HUES6 (cell line): ENCODE measurements around the gene GNAQ.

Source experiments
- H3K27ac ChIP-seq: 2 replicates; pipeline ENCODE4 v1.7.0; 2013; ENCODE audit warnings: low read depth, mild to moderate bottlenecking, low read length, inconsistent platforms
- H3K27me3 ChIP-seq: 2 replicates; pipeline ENCODE4 v1.6.1; 2013; ENCODE audit warnings: low read length; ENCODE audit not compliant: control insufficient read depth, insufficient read depth
- H3K36me3 ChIP-seq: 2 replicates; pipeline ENCODE4 v1.6.1; 2013; ENCODE audit warnings: low read length; ENCODE audit not compliant: control insufficient read depth, insufficient read depth
- H3K4me1 ChIP-seq: 2 replicates; pipeline ENCODE4 v1.6.1; 2013; ENCODE audit warnings: low read length; ENCODE audit not compliant: control insufficient read depth, insufficient read depth
- H3K4me3 ChIP-seq: 2 replicates; pipeline ENCODE4 v1.5.1; 2013; ENCODE audit warnings: low read depth, low read length
- H3K9ac ChIP-seq: one replicate; pipeline ENCODE4 v1.6.1; 2013; ENCODE audit warnings: mild to moderate bottlenecking, low read length
- H3K9me3 ChIP-seq: 2 replicates; pipeline ENCODE4 v1.6.1; 2013; ENCODE audit warnings: low read depth, low read length; ENCODE audit not compliant: control insufficient read depth, insufficient read depth

Gene GNAQ

GRCh38 chr9:77830618-77831285 lies 200.9 kb downstream of the GNAQ start:
- Histone ChIP-seq H3K9me3 (no peaks in the 10 kb centered on the region), H3K27me3 (no peaks in the 10 kb centered on the region), H3K4me1 (no peaks in the 10 kb centered on the region), H3K36me3 (no peaks in the 10 kb centered on the region), H3K9ac (no peak overlapping the region), H3K27ac (no peak overlapping the region), H3K4me3 (no peak overlapping the region)

DNA sequence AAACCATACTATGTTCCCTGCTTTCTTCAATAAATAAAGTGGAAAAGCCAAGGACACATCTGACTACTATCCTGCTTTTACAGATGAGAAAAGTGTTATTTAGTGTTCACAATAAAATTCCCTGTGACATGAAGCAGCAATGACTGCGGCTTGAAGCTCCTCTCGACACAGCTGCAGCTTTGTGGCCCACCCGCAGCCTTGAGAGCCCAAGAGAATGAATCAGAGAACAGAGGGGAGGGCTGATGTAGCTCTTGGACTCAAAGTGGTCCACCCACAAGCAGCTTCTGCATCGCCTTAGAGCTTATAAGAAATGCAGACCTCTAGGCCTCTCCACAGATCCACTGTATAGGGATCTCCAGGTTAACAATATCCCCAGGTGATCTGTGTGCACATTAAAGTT lies 202.2 kb downstream of the GNAQ start:
- no peak overlapping the region for H3K27ac ChIP-seq
- no peak overlapping the region for H3K9ac ChIP-seq
- H3K27me3 ChIP-seq: no peaks in the 10 kb centered on the region
- H3K4me3 ChIP-seq: no peak overlapping the region
- no peaks in the 10 kb centered on the region for H3K36me3 ChIP-seq
- no peaks in the 10 kb centered on the region for H3K4me1 ChIP-seq
- no peaks in the 10 kb centered on the region for H3K9me3 ChIP-seq

DNA sequence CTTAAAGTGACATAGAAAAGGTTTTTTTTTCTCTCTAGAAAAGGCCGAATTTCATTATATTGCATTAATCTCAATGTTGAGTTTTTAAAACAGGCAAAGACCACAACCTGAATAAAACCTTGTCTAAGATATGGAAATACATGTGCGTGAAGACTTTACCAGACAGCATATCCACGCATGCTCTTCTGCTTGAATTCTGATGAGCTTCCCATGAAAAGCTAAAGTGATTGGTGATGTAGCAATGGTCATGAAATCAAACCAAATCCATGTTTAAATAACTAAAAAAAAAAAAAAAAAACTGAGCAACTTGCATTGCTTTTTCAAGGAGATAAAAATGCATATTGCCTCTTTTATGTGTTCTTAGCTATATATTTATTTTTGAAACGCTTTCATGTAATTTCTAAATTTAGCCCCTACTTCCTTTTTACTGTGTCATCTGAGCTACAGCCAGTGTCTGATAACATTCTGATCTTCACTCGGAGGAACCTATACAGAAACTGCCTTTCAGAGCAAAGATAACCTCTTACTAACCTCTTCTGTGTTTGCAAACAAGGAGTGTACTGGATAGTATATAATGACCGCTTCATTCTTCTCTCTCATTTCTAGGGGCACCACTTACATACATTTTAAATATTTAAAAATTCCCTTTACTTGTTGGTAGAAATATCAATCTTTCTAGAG lies 204.4 kb downstream of the GNAQ start:
- no peak overlapping the region for H3K27ac ChIP-seq
- H3K9ac ChIP-seq: no peak overlapping the region
- no peaks in the 10 kb centered on the region for H3K9me3 ChIP-seq
- no peaks in the 10 kb centered on the region for H3K36me3 ChIP-seq
- H3K4me3 ChIP-seq: no peak overlapping the region
- H3K27me3 ChIP-seq: no peaks in the 10 kb centered on the region
- no peaks in the 10 kb centered on the region for H3K4me1 ChIP-seq

DNA sequence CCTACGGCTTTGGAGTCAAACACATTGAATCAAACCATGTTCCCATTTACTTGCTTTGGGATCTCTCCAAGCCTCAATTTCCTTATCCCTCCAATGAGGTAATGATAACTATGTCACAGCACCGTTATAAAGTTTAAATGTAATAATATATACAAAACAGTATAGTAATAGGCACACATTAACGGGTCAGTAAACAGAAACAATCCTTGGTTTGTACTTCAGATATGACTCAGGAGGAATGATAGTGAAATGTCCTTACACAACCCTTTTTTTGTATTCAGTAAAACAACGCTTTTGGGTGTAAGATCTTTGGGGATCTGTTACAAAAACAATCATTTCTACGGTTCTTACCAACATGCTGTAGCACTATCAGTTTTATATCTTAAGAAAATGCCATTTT lies 205.0 kb downstream of the GNAQ start:
- Histone ChIP-seq H3K27me3 (no peaks in the 10 kb centered on the region), H3K27ac (no peak overlapping the region), H3K4me1 (no peaks in the 10 kb centered on the region), H3K36me3 (no peaks in the 10 kb centered on the region), H3K4me3 (no peak overlapping the region), H3K9ac (no peak overlapping the region), H3K9me3 (no peaks in the 10 kb centered on the region)

DNA sequence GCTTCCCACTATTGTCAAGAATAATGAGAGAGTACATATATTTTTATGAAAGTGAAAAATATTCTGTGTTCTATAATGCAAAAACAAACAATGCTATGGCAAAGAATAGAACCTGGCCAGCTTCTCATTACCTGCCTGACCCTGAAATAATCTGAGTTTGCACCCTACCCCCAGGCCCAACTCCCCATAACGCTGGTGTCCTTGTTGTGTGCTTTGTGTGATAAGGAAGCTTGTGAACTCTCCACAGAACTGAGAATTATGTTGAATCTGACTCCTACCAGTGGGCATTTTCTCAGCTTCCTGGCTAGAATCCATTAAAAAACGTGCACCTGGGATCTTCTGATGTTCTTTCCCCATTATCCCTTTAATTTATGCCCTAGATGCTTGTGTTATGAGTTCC lies 205.5 kb downstream of the GNAQ start:
- no peak overlapping the region for H3K4me3 ChIP-seq
- no peaks in the 10 kb centered on the region for H3K27me3 ChIP-seq
- no peak overlapping the region for H3K27ac ChIP-seq
- H3K36me3 ChIP-seq: no peaks in the 10 kb centered on the region
- no peak overlapping the region for H3K9ac ChIP-seq
- no peaks in the 10 kb centered on the region for H3K4me1 ChIP-seq
- H3K9me3 ChIP-seq: no peaks in the 10 kb centered on the region

GRCh38 chr9:77825361-77825760 lies 206.2 kb downstream of the GNAQ start:
- H3K4me1 ChIP-seq: no peaks in the 10 kb centered on the region
- no peaks in the 10 kb centered on the region for H3K27me3 ChIP-seq

GRCh38 chr9:77820293-77820954 lies 211.2 kb downstream of the GNAQ start:
- H3K9ac ChIP-seq: no peak overlapping the region
- no peak overlapping the region for H3K27ac ChIP-seq

More at GRCh38 chr9:77825361-77825760, 206.2 kb downstream of the GNAQ start:
- H3K27ac ChIP-seq: no peak overlapping the region
- no peak overlapping the region for H3K9ac ChIP-seq
- H3K4me3 ChIP-seq: no peak overlapping the region
- H3K36me3 ChIP-seq: no peaks in the 10 kb centered on the region
- no peaks in the 10 kb centered on the region for H3K9me3 ChIP-seq

DNA sequence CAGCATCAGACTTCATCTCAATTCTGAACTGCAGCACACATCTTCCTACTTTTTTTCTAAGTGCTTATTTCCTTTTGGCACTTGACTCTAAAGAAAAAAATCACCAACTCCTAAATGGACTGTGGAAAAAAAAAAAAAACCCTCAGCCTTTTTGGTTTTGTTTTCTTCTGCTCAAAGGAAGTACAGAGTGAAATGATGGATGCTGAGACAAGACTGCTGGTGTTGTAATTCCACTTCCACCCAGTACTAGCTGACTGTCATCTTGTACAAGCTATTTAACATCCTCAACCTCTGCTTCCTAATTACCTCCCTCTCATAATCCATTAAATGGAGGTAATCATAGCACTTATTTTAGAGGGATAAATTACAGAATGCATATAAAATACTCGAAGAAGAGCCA lies 212.0 kb downstream of the GNAQ start:
- Histone ChIP-seq H3K27me3 (no peaks in the 10 kb centered on the region), H3K4me1 (no peaks in the 10 kb centered on the region; the same call in 1 of the 2 replicates), H3K36me3 (no peaks in the 10 kb centered on the region), H3K4me3 (no peak overlapping the region), H3K9me3 (no peaks in the 10 kb centered on the region), H3K9ac (no peak overlapping the region), H3K27ac (no peak overlapping the region)

More at GRCh38 chr9:77820293-77820954, 211.2 kb downstream of the GNAQ start:
- Histone ChIP-seq H3K9me3 (no peaks in the 10 kb centered on the region), H3K36me3 (no peaks in the 10 kb centered on the region), H3K27me3 (no peaks in the 10 kb centered on the region), H3K4me1 (no peaks in the 10 kb centered on the region; the same call in 1 of the 2 replicates), H3K4me3 (no peak overlapping the region)

DNA sequence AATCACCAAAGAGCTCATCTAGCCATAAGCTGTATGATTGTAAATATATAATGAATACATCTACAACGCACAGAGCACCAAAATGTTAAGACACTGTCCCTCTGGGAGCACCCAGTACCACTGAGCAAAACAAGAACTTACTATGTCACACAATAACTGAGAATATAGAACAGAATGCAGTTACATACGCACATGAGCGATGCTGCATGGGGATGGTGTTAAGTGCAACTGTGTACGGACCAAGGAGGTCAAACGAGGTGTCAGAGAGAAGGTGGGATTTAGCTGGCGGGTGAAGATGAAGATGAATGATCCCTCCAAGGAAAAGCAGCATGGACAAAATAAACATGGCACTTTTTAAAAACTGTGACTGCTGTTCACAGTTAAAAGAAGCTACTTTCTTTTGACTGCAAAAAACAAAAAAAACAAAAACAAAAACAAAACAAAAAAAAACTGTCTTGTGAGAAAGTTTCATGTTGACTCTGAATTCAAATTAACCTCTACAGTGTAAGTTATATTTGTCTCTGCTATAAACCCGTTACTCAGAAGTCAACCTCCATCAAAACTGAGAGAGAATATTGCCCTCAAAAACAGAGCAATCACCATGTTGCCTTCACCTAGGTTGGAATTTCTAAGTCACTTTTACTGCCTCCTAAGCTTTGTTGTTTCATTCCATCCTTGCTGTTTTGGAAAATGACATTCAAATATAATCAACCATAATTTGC lies 213.9 kb downstream of the GNAQ start:
- H3K9ac ChIP-seq: no peak overlapping the region
- no peaks in the 10 kb centered on the region; the same call in 1 of the 2 replicates for H3K4me1 ChIP-seq
- H3K27me3 ChIP-seq: no peaks in the 10 kb centered on the region
- no peak overlapping the region for H3K27ac ChIP-seq
- no peak overlapping the region for H3K4me3 ChIP-seq
- no peaks in the 10 kb centered on the region for H3K9me3 ChIP-seq
- H3K36me3 ChIP-seq: no peaks in the 10 kb centered on the region

GRCh38 chr9:77816641-77817341 lies 214.8 kb downstream of the GNAQ start:
- H3K4me3 ChIP-seq: no peak overlapping the region
- H3K27ac ChIP-seq: no peak overlapping the region
- no peak overlapping the region for H3K9ac ChIP-seq
- no peaks in the 10 kb centered on the region for H3K9me3 ChIP-seq
- H3K27me3 ChIP-seq: no peaks in the 10 kb centered on the region
- H3K4me1 ChIP-seq: no peaks in the 10 kb centered on the region; the same call in 1 of the 2 replicates
- H3K36me3 ChIP-seq: no peaks in the 10 kb centered on the region
